Keratinocyte (primary cell): ENCODE data around the gene PJA2.

Experiments used
- CTCF ChIP-seq, 3 experiments: IDR thresholded peaks in 1 of 3; conservative IDR thresholded peaks in 1 of 3; optimal IDR thresholded peaks in 1 of 3; 2 replicates in 2 of 3; 3 replicates in 1 of 3; pipeline versions ENCODE3 to v1.5.1; 2011; ENCODE audit warnings: low read length in 3 of 3, mild to moderate bottlenecking in 3 of 3, moderate library complexity in 2 of 3, control low read depth in 1 of 3, inconsistent platforms in 1 of 3; ENCODE audit not compliant: insufficient read depth in 2 of 3; ENCODE audit errors: extremely low read depth in 1 of 3
- EZH2 ChIP-seq: IDR thresholded peaks from one replicate; pipeline ENCODE4 v1.6.1; 2012; ENCODE audit warnings: inconsistent platforms, mild to moderate bottlenecking, low read length, moderate library complexity

GRCh38 chr5:109313127-109313526, 96.6 kb downstream of the PJA2 start:
- TF ChIP-seq EZH2, result no peak
- TF ChIP-seq CTCF (optimal IDR thresholded peaks at IDR 0.05 in 1 of 3, IDR thresholded peaks at IDR 0.05 in 1 of 3, conservative IDR thresholded peaks at IDR 0.05 in 1 of 3; ENCODE audit: extremely low read depth in 1 of 3, insufficient read depth in 2 of 3, low read length in 3 of 3), result no peak
